ENCODE measurements around the gene FBF1.

FBF1 gene

GRCh38 chr17:75908201-75908600, 32.6 kb downstream of the FBF1 start:
- no peak overlapping the region for H3K4me3 ChIP-seq (ENCODE audit: low read depth, low read length)
- no peak for TF ChIP-seq CTCF (IDR thresholded peaks at IDR 0.05; ENCODE audit: insufficient read depth, low read length, missing control alignments)
- no peak for DNase-seq (ENCODE audit: low read depth, low spot score)
- CTCF ChIA-PET = interaction anchor here (0.9 to 10.7 kb wide), 5 partner anchors 12 to 135 kb away, joined by 3 to 276 read pairs (median 5); partner anchors contain the start of genes CDK3 and TRIM65
- POLR2A ChIA-PET = no interaction called here

GRCh38 chr17:75906143-75906884, 34.5 kb downstream of the FBF1 start:
- no peak for DNase-seq (ENCODE audit: low read depth, low spot score)
- POLR2A ChIA-PET = interaction anchor here (1.6 kb wide), 1 partner anchor 29 kb away, joined by 3 read pairs; no protein-coding TSS in a partner anchor
- no peak overlapping the region for H3K4me3 ChIP-seq (ENCODE audit: low read depth, low read length)
- CTCF ChIA-PET = interaction anchor here (0.6 to 10.7 kb wide), 15 partner anchors 11 to 277 kb away, joined by 3 to 276 read pairs (median 5); partner anchors contain the start of genes CDK3, FBF1, GALK1 and TRIM65
- no peak for TF ChIP-seq CTCF (IDR thresholded peaks at IDR 0.05; ENCODE audit: insufficient read depth, low read length, missing control alignments)

- DNase-seq (ENCODE audit: low read depth, low spot score) = peak; percentile 40
- peak; percentile 95 for TF ChIP-seq CTCF (IDR thresholded peaks at IDR 0.05; ENCODE audit: insufficient read depth, low read length, missing control alignments)
- ChIA-PET CTCF (interaction anchor here (0.6 to 10.7 kb wide), 36 partner anchors 9 to 479 kb away, joined by 3 to 276 read pairs (median 4); partner anchors contain the start of genes CDK3, FBF1, GALK1 and SPHK1), POLR2A (interaction anchor here (0.6 to 1.6 kb wide), 5 partner anchors 10 to 125 kb away, joined by 3 to 6 read pairs (median 3); partner anchors contain the start of gene FBF1)
- H3K4me3 ChIP-seq (ENCODE audit: low read depth, low read length) = peak within 1 kb of the TSS; percentile 75
Measured at GRCh38 chr17:75904749-75905521, 35.9 kb downstream of the FBF1 start, which contains the start of gene MRPL38. MRPL38 (minus strand) TSS chr17:75904884; CDS start chr17:75904875, 9 bp downstream.

GRCh38 chr17:75902406-75902805, 38.4 kb downstream of the FBF1 start:
- POLR2A ChIA-PET = no interaction called here
- no peak overlapping the region for H3K4me3 ChIP-seq (ENCODE audit: low read depth, low read length)
- CTCF ChIA-PET = interaction anchor here (0.9 to 10.7 kb wide), 3 partner anchors 14 to 104 kb away, joined by 3 to 276 read pairs (median 3); partner anchors contain the start of gene CDK3
- DNase-seq (ENCODE audit: low read depth, low spot score) = no peak
- TF ChIP-seq CTCF (IDR thresholded peaks at IDR 0.05; ENCODE audit: insufficient read depth, low read length, missing control alignments) = no peak

GRCh38 chr17:75901727-75902126, 39.1 kb downstream of the FBF1 start:
- ChIA-PET CTCF (interaction anchor here (10.7 kb wide), 1 partner anchor 105 kb away, joined by 276 read pairs; the partner anchor contains the start of gene CDK3), POLR2A (no interaction called here)
- no peak for TF ChIP-seq CTCF (IDR thresholded peaks at IDR 0.05; ENCODE audit: insufficient read depth, low read length, missing control alignments)
- no peak overlapping the region for H3K4me3 ChIP-seq (ENCODE audit: low read depth, low read length)
- no peak for DNase-seq (ENCODE audit: low read depth, low spot score)
